ENCODE measurements around the gene TBC1D2B. TPM values are rescaled to one million over a fixed set of nuclear protein-coding genes. Genes with fewer than 3 reads are reported as not detected.
A peak's percentile ranks its signal among the peaks of the same experiment; 100 is the strongest.

The TBC1D2B gene
- total and polyA plus RNA-seq, 2 donors (not counting 3 experiments of a cell fraction or from before 2014, with no cell fraction given), result 30.8 to 46.1 TPM

GRCh38 chr15:78035861-78036476 lies 41.5 kb downstream of the TBC1D2B start:
- peaks cover 34% of the 10 kb centered on the region for H3K4me1 ChIP-seq (ENCODE audit: control insufficient read depth, extremely low read depth, insufficient read depth, low read length)
- no peak for TF ChIP-seq MAX (IDR thresholded peaks at IDR 0.05; ENCODE audit: insufficient read depth, insufficient read length)
- TF ChIP-seq EZH2 (IDR thresholded peaks at IDR 0.05; ENCODE audit: borderline replicate concordance, low read depth, low read length, severe bottlenecking), result no peak
- H3K9me1 ChIP-seq (replicated peaks; ENCODE audit: control insufficient read depth, extremely low read depth, insufficient read depth, low read length), result no peaks in the 10 kb centered on the region
- dilution Hi-C loops (cut with MboI; ENCODE audit: extremely low pct_ligation_motif_present, low sequenced_read_pairs), result no loop called here
- no peak overlapping the region for H3K4me3 ChIP-seq (replicated peaks in 1 of 3; ENCODE audit: insufficient read depth in 1 of 3, low read depth in 1 of 3, low read length in 3 of 3)
- peak overlapping the region; percentile 65 for H3K27ac ChIP-seq (ENCODE audit: insufficient read depth, low read depth, low read length)
- FAIRE-seq (no peak), DNase-seq (ENCODE audit: low read depth, low spot score) (no peak)
- no peaks in the 10 kb centered on the region for H3K9me3 ChIP-seq (replicated peaks; ENCODE audit: control insufficient read depth, insufficient read depth, low read length)
- H3K9ac ChIP-seq (replicated peaks; ENCODE audit: extremely low read depth, insufficient read depth, low read length), result no peak overlapping the region
- no TSS peak for BruUV-seq (replicated peaks)
- peak overlapping the region; percentile 70 for H3K4me2 ChIP-seq (ENCODE audit: insufficient read depth, low read length)
- H3K27me3 ChIP-seq (ENCODE audit: control insufficient read depth in 2 of 2, insufficient read depth in 2 of 2, low read length in 2 of 2), result no peaks in the 10 kb centered on the region
- POLR2A ChIA-PET, result no interaction called here
- H3K79me2 ChIP-seq (ENCODE audit: control insufficient read depth, insufficient read depth, low read length), result peaks cover 9% of the 10 kb centered on the region
- CTCF ChIA-PET, result interaction anchor here (0.6 to 3.8 kb wide), 16 partner anchors 9 to 125 kb away, joined by 3 to 44 read pairs (median 6); no protein-coding TSS in a partner anchor
- intact Hi-C loops (cut with micrococcal nuclease), result loop anchor here (1.0 to 2.0 kb wide), 5 partner anchors 15 to 72 kb away; partner anchors contain the start of gene TBC1D2B
- no peaks in the 10 kb centered on the region for H4K20me1 ChIP-seq (replicated peaks; ENCODE audit: control insufficient read depth, extremely low read depth, insufficient read depth, low read length)
- peaks cover 0 to 2% of the 10 kb centered on the region in 2 experiments for H3K36me3 ChIP-seq (ENCODE audit: control insufficient read depth in 2 of 2, extremely low read depth in 1 of 2, insufficient read depth in 2 of 2, low read length in 2 of 2)
- no peak overlapping the region for H2AFZ ChIP-seq (ENCODE audit: low read depth, low read length)

- Histone ChIP-seq H3K27me3 (ENCODE audit: control insufficient read depth in 2 of 2, insufficient read depth in 2 of 2, low read length in 2 of 2) (no peaks in the 10 kb centered on the region), H4K20me1 (replicated peaks; ENCODE audit: control insufficient read depth, extremely low read depth, insufficient read depth, low read length) (no peaks in the 10 kb centered on the region), H3K9me3 (replicated peaks; ENCODE audit: control insufficient read depth, insufficient read depth, low read length) (no peaks in the 10 kb centered on the region), H3K4me3 (replicated peaks in 1 of 3; ENCODE audit: insufficient read depth in 1 of 3, low read depth in 1 of 3, low read length in 3 of 3) (no peak overlapping the region), H2AFZ (ENCODE audit: low read depth, low read length) (no peak overlapping the region), H3K4me2 (ENCODE audit: insufficient read depth, low read length) (peak overlapping the region; percentile 70), H3K4me1 (ENCODE audit: control insufficient read depth, extremely low read depth, insufficient read depth, low read length) (peaks cover 34% of the 10 kb centered on the region), H3K9ac (replicated peaks; ENCODE audit: extremely low read depth, insufficient read depth, low read length) (peak overlapping the region; percentile 5), H3K27ac (ENCODE audit: insufficient read depth, low read depth, low read length) (peak overlapping the region; percentile 65), H3K9me1 (replicated peaks; ENCODE audit: control insufficient read depth, extremely low read depth, insufficient read depth, low read length) (no peaks in the 10 kb centered on the region), H3K36me3 (ENCODE audit: control insufficient read depth in 2 of 2, extremely low read depth in 1 of 2, insufficient read depth in 2 of 2, low read length in 2 of 2) (peaks cover 0 to 2% of the 10 kb centered on the region in 2 experiments), H3K79me2 (ENCODE audit: control insufficient read depth, insufficient read depth, low read length) (peaks cover 9% of the 10 kb centered on the region)
- TF ChIP-seq POLR2AphosphoS5 (IDR thresholded peaks at IDR 0.05; ENCODE audit: insufficient read depth, low read depth, low read length), result no peak
- TF ChIP-seq CTCF (IDR thresholded peaks at IDR 0.05; ENCODE audit: extremely low read depth in 1 of 2, insufficient read depth in 1 of 2, low read depth in 1 of 2, low read length in 2 of 2), result no peak
- no peak for TF ChIP-seq EZH2 (IDR thresholded peaks at IDR 0.05; ENCODE audit: borderline replicate concordance, low read depth, low read length, severe bottlenecking)
- no peak for TF ChIP-seq MYC (IDR thresholded peaks at IDR 0.05; ENCODE audit: low read depth, low read length)
- TF ChIP-seq POLR2A (IDR thresholded peaks at IDR 0.05; ENCODE audit: low read depth, low read length), result no peak
- TF ChIP-seq FOS (IDR thresholded peaks at IDR 0.05; ENCODE audit: borderline replicate concordance, insufficient read depth, low read length), result peak; percentile 64
- peak; percentile 39 for TF ChIP-seq JUN (IDR thresholded peaks at IDR 0.05; ENCODE audit: borderline replicate concordance, insufficient read depth, insufficient read length, low read depth)
- TF ChIP-seq MAX (IDR thresholded peaks at IDR 0.05; ENCODE audit: insufficient read depth, insufficient read length), result no peak
- TF ChIP-seq GATA2 (IDR thresholded peaks at IDR 0.05; ENCODE audit: insufficient read depth, insufficient read length, low read depth, low read length), result no peak
- dilution Hi-C loops (cut with MboI; ENCODE audit: extremely low pct_ligation_motif_present, low sequenced_read_pairs) (no loop called here), intact Hi-C loops (cut with micrococcal nuclease) (loop anchor here (1.0 to 2.0 kb wide), 5 partner anchors 15 to 73 kb away; partner anchors contain the start of gene TBC1D2B)
- ChIA-PET POLR2A (interaction anchor here (0.6 kb wide), 1 partner anchor 117 kb away, joined by 5 read pairs; no protein-coding TSS in a partner anchor), CTCF (interaction anchor here (0.6 to 3.8 kb wide), 18 partner anchors 9 to 125 kb away, joined by 3 to 44 read pairs (median 4); no protein-coding TSS in a partner anchor)
- no TSS peak for BruUV-seq (replicated peaks)
- DNase-seq (ENCODE audit: low read depth, low spot score) (peak; percentile 92), FAIRE-seq (peak; percentile 86)
These were observed 42.2 kb downstream of the TBC1D2B start for GRCh38 chr15:78035321-78035751.

All from endothelial cell of umbilical vein (primary cell).